GM19372 (cell line): ENCODE results near the gene TAB3.

Experiments used
- ATAC-seq: cut with Tn5 transposase; IDR thresholded peaks from one replicate; pipeline ENCODE4 v1.9.1; 2021; ENCODE audit warnings: mild to moderate bottlenecking, low read depth, moderate library complexity; ENCODE audit not compliant: unreplicated experiment

Gene TAB3, protein sequence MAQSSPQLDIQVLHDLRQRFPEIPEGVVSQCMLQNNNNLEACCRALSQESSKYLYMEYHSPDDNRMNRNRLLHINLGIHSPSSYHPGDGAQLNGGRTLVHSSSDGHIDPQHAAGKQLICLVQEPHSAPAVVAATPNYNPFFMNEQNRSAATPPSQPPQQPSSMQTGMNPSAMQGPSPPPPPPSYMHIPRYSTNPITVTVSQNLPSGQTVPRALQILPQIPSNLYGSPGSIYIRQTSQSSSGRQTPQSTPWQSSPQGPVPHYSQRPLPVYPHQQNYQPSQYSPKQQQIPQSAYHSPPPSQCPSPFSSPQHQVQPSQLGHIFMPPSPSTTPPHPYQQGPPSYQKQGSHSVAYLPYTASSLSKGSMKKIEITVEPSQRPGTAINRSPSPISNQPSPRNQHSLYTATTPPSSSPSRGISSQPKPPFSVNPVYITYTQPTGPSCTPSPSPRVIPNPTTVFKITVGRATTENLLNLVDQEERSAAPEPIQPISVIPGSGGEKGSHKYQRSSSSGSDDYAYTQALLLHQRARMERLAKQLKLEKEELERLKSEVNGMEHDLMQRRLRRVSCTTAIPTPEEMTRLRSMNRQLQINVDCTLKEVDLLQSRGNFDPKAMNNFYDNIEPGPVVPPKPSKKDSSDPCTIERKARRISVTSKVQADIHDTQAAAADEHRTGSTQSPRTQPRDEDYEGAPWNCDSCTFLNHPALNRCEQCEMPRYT

DNA sequence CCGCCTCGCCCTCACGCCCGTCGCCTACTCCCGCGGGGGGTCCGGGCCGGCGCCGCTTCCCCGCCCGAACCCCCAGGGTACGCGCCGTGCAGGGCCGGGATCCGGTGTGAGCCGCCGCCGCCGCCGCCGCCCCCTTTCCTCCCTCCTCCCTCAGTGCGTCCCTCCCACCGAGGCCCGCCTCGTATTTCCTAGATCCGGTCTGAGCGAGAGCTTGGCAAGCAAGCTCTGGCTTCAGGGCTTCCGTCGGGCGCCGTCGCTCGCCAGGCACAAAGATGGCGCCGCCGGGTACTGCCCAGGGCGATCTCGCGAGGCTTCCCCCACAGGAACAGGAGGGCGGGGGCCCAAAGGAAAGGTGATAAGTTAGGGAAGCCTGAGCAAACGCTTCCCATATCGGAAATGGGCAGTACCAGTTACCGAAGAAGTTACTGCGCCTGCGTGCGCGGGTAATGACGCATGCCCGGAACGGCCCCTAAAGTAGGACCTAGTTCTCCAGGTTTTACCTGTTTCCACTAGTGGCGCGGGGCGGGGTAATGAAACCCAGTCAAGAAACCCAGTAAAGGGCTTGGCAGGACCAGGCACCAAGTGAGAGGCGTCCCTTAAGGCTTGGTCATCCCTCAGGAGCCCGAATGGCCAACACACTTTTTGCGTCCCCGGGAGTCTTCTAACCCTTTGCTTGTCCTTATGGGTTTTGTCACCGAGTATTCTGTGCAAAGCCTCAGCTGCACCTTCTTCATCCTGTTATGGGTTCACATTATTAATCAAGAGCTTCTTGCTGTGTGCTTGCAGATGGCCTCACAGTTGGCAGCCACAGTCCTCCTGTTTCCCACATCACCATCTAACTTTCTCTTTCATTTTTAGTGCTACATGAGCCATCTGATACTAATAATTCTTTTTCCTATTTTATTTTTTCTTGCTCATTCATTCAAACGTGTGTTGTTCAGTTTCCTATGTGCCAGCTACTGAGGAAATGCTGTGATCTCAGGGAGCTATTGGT is at the start of gene TAB3:
Gene TAB3, minus strand, starts transcription at position 108 of the 994 bp plus-strand sequence. CDS start 29,666 bp downstream, outside the sequence.
- ATAC-seq = peak; percentile 86

DNA sequence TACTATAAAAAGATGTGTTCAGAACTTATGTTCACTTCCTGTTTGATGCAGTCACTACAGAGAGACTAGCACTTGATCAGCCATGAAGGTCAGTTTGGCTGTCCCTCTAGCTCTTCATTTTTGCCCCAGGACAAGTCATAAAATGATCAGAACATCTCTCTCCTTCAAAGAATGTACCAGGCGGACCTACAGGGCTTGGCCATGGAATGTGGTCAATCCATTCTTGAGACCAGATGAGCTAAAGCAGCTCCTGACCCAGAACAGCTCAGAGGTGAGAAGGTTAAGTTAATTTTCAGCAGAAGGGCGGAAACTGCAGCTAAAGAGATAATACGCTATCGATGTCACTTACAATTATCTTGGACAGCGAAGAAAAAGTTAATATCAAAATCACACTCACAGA is 49.2 kb upstream of the TAB3 start:
- no peak for ATAC-seq

DNA sequence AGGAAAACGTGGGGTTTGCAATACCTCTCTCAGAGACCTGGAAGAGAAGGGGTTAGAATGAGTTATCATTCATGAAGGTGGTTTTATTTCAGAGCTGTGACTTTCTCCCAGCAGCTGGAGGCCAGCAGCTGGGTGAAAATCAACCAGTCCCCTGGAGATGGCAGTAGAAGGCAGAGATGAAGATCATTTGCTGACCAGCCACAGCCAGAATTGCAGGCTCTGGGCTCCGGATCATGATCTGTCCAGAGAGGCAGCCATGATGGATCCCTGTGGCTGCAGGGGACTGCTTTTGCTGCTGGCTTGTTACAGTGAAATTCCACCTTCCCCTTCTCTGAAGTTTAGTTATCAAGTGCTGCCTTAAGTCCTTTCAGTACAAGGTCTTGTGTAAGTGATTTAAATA is 46.9 kb upstream of the TAB3 start:
- ATAC-seq = no peak

DNA sequence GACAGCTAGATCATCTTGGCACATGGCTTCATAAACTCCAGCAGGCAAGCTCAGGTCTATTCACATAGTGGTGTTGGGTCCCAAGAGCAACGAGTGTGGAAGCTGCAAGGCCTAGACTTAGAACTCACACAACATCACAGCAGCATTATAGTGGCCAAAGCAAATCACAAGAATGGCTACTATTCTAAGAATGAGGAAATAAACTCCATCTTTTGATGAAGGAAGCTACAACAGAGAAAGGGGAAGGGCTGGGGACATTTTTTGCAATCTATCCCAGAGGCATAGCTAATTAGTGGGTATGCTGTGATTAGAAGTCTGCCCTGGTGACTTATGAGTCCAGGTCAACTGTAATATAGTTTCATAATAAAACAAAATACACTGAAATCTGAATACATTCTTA is 42.9 kb upstream of the TAB3 start:
- no peak for ATAC-seq

DNA sequence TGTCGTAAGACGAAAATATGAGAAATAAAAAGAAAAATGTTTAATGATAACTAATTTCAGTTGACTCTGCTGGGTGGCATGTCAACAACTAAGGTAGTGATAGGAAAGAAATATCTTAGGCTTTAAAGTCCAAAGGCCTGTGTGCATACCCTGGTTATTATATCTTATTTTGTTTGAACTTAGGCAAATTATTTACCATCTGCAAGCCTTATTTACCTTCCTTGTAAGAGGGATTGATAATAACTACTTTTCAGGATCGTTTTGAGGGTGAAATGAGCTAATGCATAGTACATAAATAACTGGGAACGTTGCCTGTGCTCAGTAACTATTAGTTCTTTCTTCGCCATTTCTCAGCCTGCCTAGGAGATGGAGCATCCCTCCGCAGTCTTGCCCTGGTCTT is 41.6 kb upstream of the TAB3 start:
- ATAC-seq = no peak

DNA sequence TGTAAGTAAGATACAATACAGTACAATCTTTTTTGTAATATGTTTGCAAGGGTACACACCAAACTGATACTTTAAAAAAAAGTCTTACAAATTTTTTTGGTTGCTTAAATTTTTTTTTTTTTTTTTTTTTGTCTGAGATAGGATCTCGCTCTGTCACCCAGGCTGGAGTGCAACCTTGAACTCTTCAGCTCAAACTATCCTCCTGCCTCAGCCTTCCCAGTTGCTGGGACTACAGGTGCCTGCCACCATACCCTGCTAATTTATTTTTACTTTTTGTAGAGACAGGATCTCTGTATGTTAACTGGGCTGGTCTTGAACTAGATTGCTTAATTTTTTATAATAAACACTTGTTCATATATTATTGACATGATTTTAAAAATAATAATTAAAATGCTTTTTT is 41.1 kb upstream of the TAB3 start:
- no peak for ATAC-seq

DNA sequence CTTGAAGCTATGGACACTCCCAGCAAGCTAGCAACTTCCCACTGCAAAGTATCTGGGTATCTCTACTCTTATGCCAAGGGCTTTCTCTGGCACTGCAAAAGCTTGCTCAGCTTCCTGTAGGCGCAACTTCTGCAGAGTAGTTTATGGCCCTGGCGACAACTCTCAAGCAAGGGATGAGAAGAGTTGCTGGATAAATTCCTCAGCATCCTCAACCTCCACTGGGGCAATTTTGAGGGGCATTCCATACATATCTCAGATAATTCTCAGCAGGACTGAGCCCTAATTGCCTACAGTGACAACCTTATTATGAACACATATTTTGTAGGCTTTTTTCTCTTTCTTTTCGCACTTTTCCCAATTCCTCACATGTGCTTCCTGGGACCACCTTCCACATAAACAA is 31.2 kb upstream of the TAB3 start:
- ATAC-seq = no peak

DNA sequence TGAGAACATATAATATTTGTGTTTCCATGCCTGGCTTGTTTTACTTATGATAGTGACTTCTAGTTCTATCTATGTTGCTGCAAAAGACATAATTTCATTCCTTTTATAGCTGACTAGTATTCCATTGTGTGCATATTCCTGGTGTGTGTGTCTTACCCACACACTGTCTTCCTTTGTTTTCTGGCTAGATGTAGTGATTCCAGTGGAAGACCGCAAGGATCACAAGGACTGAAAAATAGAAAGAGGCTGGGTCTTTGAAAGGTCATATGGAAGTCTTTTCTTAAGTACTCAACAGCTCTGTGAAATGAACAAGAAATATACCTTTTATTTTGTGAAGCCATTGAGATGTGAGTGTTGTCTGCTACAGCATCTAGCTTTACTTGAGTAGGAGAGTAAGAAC is 29.4 kb upstream of the TAB3 start:
- no peak for ATAC-seq

DNA sequence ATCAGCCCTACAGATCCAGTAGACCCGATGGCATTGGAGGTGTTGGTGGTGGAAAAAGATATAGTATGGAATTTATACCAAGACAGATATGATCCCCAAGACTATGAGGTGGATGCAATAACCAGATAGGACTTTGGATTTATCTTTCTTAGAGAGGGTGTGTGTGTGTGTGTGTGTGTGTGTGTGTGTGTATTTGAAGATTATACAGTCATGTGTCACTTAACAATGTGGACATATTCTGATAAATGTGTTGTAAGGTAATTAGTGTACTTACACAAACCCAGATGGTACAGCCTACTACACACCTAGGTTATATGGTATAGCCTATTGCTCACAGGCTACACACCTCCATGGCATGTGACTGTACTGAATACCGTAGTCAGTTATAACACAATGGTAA is 24.4 kb upstream of the TAB3 start:
- no peak for ATAC-seq

DNA sequence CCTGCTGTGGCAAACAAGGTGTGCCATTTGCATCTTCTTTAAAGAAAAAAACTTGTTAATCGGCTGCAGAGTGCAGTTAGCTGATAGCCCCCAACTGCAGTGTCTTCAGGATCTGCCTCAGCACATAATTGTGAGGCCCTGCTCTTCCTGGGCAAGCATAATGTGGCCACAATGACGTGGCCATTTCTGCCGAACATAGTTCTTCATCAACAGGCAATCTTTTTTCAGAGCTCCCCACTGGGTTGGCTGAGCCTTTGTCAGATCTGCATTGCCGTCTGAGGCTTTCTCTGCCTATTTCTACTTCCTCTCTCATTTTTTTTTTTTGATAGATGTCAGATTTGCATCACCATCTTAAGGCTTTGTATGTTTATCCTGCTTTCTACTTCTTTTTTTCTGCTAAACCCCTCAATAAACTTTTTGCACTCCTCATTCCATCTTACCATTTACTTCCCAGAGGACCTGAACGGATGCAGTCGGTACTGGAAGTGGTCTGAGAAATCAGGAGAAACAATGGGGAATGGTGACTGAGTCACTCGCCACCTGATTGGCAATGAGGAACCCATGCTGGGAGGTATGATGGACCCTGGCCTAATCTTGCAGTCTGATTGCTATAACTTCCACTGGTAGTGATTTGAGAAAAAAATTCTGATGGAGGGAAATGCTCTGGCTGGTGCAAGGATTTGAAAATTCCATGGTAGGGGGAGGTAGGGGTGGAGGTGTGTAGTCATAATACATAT is 21.2 kb upstream of the TAB3 start:
- ATAC-seq = no peak

DNA sequence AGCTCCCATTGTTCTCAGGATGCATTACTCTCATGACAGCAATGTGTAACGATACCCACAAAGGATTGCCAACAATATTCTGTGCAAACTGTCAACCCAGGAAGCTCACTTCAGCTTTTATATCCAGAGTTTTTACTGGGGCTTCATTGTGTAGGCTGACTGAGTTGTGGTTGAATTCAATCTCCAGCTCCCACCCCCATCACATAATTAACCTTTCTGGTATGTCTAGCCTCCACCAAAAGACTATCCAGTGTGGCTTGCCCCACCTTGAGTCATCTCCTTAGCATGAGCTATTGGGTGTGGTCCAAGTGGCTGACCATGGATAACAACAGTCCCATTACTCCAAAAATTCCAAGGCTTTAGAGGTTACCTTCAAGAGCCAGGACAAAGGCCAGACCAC is 17.7 kb upstream of the TAB3 start:
- no peak for ATAC-seq

DNA sequence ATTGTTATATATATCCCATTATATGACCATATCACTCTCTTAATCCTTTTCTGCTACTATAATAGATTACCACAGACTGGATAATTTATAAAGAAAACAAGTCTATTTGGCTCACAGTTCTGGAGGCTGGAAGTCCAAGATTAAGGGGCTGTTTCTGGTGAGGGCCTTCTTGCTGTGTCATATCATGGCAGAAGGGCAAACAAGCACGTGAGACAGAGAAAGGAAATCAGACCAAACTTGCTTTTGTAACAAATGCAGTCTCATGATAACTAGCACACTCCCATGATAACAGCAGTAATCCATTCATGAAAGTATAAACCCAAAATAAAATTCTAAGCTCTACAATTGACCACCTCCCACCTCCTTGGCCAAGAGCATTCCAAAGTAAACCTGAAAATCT is 16.3 kb upstream of the TAB3 start:
- no peak for ATAC-seq

DNA sequence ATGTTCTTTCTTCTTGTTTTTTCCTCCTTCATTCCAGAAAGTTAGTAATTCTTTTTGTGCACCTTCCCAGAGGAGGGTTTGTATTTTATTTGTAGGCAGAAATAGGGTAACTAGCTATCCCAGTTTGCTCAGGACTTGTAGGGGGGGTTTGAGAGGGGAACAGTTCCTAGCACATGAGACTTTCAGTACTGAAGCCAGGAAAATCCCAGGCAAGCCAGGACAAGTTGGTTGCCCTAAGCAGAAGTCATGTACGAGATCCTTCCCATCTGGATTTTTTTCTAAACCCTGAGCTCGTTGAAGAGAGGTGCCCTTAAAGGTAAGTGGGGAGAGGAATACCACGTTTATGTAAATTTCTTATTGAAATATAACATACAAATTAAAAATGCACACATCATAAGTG is 15.6 kb upstream of the TAB3 start:
- no peak for ATAC-seq

DNA sequence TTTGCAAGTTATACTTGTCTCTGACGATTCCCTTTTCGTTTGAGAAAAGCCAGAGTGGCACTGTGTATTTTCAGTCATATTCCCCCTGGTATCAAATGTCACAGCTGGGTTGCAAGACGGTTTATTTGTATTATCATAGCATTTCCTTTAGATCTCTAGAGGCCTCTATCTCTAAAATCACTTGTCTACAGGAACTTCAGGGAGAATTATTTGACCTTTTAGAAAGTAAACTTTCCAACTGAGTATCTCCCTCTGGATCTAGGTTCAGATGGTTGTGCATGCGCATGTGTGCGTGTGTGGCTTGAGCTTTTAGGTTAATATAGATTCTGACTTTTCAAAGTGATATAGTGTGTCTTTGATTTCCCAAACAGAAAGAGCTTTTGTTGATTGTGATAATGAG is 15.1 kb upstream of the TAB3 start:
- ATAC-seq = no peak

DNA sequence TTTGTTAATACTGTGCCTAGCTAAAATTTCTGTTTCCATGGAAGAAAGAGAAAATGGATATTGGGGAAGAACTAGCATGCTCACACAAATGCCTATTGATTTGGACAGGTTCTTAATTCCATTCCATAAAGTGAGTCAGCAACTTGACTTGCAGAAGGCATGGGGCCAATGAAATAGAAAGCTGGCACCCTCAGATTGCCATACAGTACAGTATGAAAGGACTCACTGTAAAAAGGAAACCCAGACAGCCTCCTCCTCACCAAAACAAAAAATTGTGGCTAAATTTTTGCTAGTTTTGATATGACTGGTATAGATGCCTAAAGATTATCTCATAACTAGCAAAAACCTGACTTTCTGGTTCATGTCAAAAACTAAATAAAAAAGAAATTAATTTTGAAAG is 11.2 kb upstream of the TAB3 start:
- no peak for ATAC-seq

DNA sequence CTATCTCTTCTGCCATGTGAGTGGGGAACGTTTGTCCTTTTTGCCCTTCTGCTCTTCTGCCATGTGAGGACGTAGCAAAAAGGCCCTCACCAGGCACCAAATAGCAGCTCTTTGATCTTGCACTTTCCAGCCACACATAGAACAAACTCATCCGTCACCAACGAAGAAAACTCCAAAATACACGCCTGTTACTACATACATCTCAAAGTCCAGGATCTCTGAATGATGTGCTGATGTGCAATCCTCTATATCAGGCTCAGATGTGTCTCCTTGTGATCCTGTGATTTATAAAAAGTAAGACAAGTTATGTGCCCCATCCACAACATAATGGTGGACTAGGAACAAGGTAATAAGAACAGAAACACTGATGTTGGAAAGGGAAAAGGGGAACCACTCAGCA is 9.8 kb upstream of the TAB3 start:
- ATAC-seq = no peak

DNA sequence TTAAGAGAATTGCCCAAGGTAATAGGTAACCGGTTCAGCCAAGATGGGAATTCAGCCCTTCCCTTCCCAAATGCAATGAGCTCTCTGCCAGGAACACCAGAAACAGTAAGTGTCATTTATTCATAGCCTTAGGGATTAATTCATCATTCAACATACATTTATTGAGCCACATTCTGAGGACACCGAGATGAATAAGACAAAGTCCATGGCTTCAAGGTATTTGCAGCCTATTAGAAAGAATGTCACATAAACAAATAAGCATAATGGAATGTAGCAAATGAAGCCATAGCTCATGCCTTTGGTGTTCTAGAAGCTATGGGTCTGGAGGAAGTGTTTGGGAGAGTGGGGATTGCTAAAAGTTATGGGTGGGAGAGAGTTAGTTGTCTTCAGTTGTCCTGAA is 6.3 kb upstream of the TAB3 start:
- ATAC-seq = no peak

DNA sequence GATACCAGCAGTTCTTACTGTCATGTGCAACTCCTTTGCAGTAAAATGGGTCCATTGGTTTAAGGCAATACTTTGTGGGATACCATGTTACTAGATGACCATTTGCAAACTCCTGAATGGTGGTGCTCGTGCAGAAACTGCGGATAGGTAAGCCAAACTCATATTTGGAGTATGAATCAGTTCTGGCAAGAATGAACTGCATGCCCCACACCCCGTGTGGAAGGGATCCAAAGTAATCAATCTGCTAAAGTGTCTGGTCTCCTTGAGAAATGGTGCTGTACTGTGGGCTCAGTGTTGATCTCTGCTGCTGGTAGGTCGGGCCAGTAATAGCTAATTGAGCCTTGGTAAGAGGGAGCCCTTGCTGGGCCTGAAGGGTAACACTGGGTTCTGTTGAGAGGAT is 4.2 kb upstream of the TAB3 start:
- ATAC-seq = no peak

DNA sequence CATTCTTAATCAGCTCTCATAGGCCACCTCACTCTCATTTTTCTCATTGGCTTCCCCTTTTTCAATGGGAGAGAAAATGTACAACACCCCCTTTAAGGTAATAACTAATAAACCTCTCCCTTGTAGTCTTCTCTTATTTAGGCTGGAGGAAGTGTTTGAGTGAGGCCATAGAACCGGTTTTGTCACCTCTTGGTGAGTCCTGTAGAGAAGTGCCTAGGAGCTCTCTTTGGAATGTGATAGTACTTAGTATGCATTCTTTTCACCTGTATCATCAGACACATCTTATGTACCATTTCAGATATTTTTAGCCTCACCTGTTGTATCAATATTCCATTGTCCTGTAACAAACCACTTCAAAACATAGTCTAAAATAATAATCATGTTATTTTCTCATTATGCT is 3.5 kb upstream of the TAB3 start:
- no peak for ATAC-seq

DNA sequence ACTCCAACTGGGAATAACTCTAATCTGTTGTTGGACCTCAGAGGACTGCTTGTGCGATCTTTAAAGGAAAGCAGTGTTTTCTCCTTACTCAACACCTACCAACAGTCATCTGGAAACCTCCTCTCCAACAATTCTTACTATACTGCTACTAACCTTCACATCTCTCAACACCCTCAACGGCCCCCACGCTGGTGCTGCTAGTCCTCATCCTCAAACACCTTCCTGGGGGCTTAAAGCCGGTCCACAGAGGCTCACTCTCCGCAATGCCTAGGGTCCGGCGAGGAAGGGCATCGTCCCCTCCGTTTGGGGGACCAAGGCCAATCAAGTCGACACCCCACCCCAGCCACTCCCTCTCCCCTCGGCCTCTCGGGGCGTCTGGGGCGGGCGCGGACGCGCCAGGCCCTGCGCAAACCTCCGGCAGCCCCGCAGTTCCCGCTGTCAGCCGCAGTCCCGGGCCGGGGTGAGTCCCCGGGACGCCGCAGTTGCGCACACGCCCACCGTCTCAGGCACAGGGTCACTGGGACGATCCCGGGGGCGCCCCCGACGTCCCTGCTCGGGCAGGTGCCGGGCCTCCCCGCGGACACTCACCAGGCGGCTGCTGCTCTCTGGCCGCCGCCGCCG is 418 bp downstream of the TAB3 start:
- peak; percentile 29 for ATAC-seq
